A673 (cell line): Measurements from ENCODE around the gene CDK15. TPM values are rescaled to one million over a fixed set of nuclear protein-coding genes. Genes with fewer than 3 reads are reported as not detected.

Experiments used
- BruUV-seq: library from RNA; stranded (reverse); fragments of 400-500 nt; replicated peaks from 2 replicates; lab custom pipeline; 2021; lab: Mats Ljungman, UMichigan
- CTCF ChIA-PET: fragments of 300-600 bp; sonication (Branson Sonifier 250); formaldehyde crosslinking; loops from one replicate; lab custom pipeline; 2022; ENCODE audit warnings: antibody characterized with exemption; lab: Charles Lee
- POLR2A ChIA-PET: fragments of 300-600 bp; sonication (Branson Sonifier 250); formaldehyde crosslinking; loops from one replicate; lab custom pipeline; 2022; ENCODE audit warnings: antibody characterized with exemption; ENCODE audit not compliant: low non-redundant PET; lab: Charles Lee
- DNase-seq: peaks from one replicate; pipeline ENCODE4 v3.0.0-alpha.2; 2015; ENCODE audit warnings: low spot score
- H3K27ac ChIP-seq: fragments of 200-600 bp; sonication (generic); 2 replicates; pipeline ENCODE4 v1.5.1; 2016; ENCODE audit warnings: mixed run types, low read depth, mild to moderate bottlenecking, mixed read lengths, antibody characterized with exemption, low read length; ENCODE audit not compliant: poor library complexity, severe bottlenecking
- H3K27me3 ChIP-seq: fragments of 200-600 bp; sonication (generic); replicated peaks from 2 replicates; pipeline ENCODE4 v1.6.1; 2017; ENCODE audit warnings: mixed run types, low read depth, mild to moderate bottlenecking, mixed read lengths, antibody characterized with exemption, low read length; ENCODE audit not compliant: insufficient read depth, poor library complexity
- H3K36me3 ChIP-seq: fragments of 200-600 bp; sonication (generic); 2 replicates; pipeline ENCODE4 v1.6.1; 2016; ENCODE audit warnings: mixed run types, mild to moderate bottlenecking, mixed read lengths, antibody characterized with exemption, low read length; ENCODE audit not compliant: insufficient read depth, poor library complexity, severe bottlenecking
- H3K4me1 ChIP-seq: fragments of 200-600 bp; sonication (generic); 2 replicates; pipeline ENCODE4 v1.6.1; 2017; ENCODE audit warnings: mixed run types, mild to moderate bottlenecking, mixed read lengths, antibody characterized with exemption, low read length; ENCODE audit not compliant: insufficient read depth, poor library complexity, severe bottlenecking
- H3K4me3 ChIP-seq: fragments of 200-600 bp; sonication (generic); 2 replicates; pipeline ENCODE4 v1.5.1; 2016; ENCODE audit warnings: low read depth, mixed run types, mild to moderate bottlenecking, mixed read lengths, low read length; ENCODE audit not compliant: poor library complexity, severe bottlenecking
- H3K9me3 ChIP-seq: fragments of 200-600 bp; sonication (generic); 2 replicates; pipeline ENCODE4 v1.6.1; 2016; ENCODE audit warnings: mixed run types, low read depth, mild to moderate bottlenecking, mixed read lengths, antibody characterized with exemption, low read length; ENCODE audit not compliant: poor library complexity, severe bottlenecking
- EZH2 ChIP-seq: fragments of 200-600 bp; sonication (generic); IDR thresholded peaks from 2 replicates; pipeline ENCODE4 v1.6.1; 2017; ENCODE audit warnings: borderline replicate concordance, low read depth, mild to moderate bottlenecking, mixed read lengths, antibody characterized with exemption, low read length; ENCODE audit not compliant: poor library complexity, severe bottlenecking
- intact Hi-C: fragments of 100-400 bp; cut with micrococcal nuclease; formaldehyde crosslinking; loops from one replicate; pipeline ENCODE4 v1.10.0; 2022; ENCODE audit not compliant: unreplicated experiment
- total RNA-seq: library from RNA; stranded (reverse); gene quantifications from 2 replicates; pipeline ENCODE4 v1.2.3, GENCODE V29; 2021
- TF ChIP-seq, protein P1 (sequence below): fragments of 300-800, 200-600 bp; sonication (generic); conservative IDR thresholded peaks from 2 replicates; pipeline ENCODE4 v1.5.1; 2017; ENCODE audit warnings: low read depth, mild to moderate bottlenecking, antibody characterized with exemption, low read length, moderate library complexity, mixed read lengths

The CDK15 gene
- total RNA-seq, 1 experiment from 2014 or later, result 0.11 TPM

DNA sequence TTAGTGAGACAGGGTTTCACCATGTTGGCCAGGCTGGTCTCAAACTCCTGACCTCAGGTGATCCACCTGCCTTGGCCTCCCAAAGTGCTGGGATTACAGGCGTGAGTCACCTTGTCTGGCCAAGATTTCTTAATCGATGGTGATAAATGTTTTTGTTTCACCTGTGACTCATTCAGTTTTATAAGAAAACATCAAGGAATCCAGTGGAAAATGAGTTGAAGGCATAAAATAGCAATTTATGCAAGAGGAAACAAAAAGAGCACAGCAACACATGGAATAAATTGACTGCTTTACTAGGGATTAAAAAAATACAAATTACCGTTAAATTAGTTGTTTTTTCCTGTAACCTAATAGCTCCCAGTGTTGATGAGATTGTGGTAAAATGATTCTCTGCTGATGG, 80.2 kb downstream of the CDK15 start:
- POLR2A ChIA-PET, result no interaction called here
- CTCF ChIA-PET, result no interaction called here
- no peaks in the 10 kb centered on the region for H3K9me3 ChIP-seq
- no peak for TF ChIP-seq EZH2
- TF ChIP-seq, protein P1, sequence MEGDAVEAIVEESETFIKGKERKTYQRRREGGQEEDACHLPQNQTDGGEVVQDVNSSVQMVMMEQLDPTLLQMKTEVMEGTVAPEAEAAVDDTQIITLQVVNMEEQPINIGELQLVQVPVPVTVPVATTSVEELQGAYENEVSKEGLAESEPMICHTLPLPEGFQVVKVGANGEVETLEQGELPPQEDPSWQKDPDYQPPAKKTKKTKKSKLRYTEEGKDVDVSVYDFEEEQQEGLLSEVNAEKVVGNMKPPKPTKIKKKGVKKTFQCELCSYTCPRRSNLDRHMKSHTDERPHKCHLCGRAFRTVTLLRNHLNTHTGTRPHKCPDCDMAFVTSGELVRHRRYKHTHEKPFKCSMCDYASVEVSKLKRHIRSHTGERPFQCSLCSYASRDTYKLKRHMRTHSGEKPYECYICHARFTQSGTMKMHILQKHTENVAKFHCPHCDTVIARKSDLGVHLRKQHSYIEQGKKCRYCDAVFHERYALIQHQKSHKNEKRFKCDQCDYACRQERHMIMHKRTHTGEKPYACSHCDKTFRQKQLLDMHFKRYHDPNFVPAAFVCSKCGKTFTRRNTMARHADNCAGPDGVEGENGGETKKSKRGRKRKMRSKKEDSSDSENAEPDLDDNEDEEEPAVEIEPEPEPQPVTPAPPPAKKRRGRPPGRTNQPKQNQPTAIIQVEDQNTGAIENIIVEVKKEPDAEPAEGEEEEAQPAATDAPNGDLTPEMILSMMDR, result no peak
- no TSS peak for BruUV-seq
- peaks cover 78% of the 10 kb centered on the region for H3K4me1 ChIP-seq
- H3K27ac ChIP-seq, result no peak overlapping the region
- peak; percentile 63 for DNase-seq
- intact Hi-C loops, result loop anchor here (2.0 kb wide), 1 partner anchor 46 kb away; no protein-coding TSS in a partner anchor
- H3K27me3 ChIP-seq, result peaks cover 3% of the 10 kb centered on the region
- no peaks in the 10 kb centered on the region for H3K36me3 ChIP-seq
- H3K4me3 ChIP-seq, result no peak overlapping the region

DNA sequence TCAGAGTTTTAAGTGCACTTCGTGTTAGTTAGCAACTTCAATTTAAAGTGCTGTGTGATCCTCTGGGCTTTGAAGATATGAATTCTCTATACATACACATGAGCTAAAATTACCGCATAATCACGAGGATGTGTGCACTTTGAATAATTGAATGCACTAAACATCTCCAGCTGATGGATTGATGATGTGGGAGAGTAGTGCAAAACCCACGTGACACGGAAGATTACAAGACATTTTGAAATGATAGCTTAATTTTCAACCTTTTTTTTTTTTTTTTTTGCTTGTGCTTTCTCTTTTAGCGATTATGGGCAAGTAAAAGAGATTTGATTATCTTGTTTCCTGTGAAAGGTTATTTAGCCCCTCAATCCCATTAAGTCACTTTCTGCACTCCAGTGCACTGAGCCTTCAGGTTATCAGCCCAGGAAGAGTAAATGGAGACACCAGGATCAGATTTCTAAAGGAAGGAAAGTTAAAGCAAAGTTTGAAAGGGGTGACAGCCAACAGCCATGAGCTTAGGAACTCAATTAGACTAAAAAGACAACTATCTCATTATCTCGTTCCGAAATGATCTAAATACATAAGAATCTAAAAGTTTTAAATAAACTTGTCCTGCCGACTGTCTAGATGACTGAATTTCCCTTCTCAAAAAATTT, 81.6 kb downstream of the CDK15 start:
- ChIA-PET POLR2A (interaction anchor here (0.7 to 0.9 kb wide), 3 partner anchors 25 to 742 kb away, joined by 3 to 5 read pairs (median 3); no protein-coding TSS in a partner anchor), CTCF (interaction anchor here (0.6 to 0.8 kb wide), 2 partner anchors 27 to 290 kb away, joined by 3 to 7 read pairs; no protein-coding TSS in a partner anchor)
- BruUV-seq, result no TSS peak

GRCh38 chr2:201888426-201888800, 82.1 kb downstream of the CDK15 start:
- intact Hi-C loops, result no loop called here
- H3K9me3 ChIP-seq, result no peaks in the 10 kb centered on the region
- peaks cover 3% of the 10 kb centered on the region for H3K27me3 ChIP-seq
- no peak for DNase-seq
- ChIA-PET POLR2A (interaction anchor here (0.9 kb wide), 1 partner anchor 25 kb away, joined by 3 read pairs; no protein-coding TSS in a partner anchor), CTCF (interaction anchor here (0.8 kb wide), 1 partner anchor 289 kb away, joined by 3 read pairs; no protein-coding TSS in a partner anchor)
- BruUV-seq, result no TSS peak
- no peak overlapping the region for H3K27ac ChIP-seq
- H3K36me3 ChIP-seq, result no peaks in the 10 kb centered on the region
- peak overlapping the region; percentile 29 for H3K4me3 ChIP-seq
- H3K4me1 ChIP-seq, result peaks cover 75% of the 10 kb centered on the region
- TF ChIP-seq EZH2, result no peak
- TF ChIP-seq, protein P1, result no peak

More for the DNA sequence above, 81.6 kb downstream of the CDK15 start:
- DNase-seq, result peak; percentile 90
- peak overlapping the region; percentile 29 for H3K4me3 ChIP-seq
- H3K27me3 ChIP-seq, result peaks cover 3% of the 10 kb centered on the region
- no peaks in the 10 kb centered on the region for H3K36me3 ChIP-seq
- no peaks in the 10 kb centered on the region for H3K9me3 ChIP-seq
- H3K4me1 ChIP-seq, result peaks cover 75% of the 10 kb centered on the region
- no peak for TF ChIP-seq EZH2
- TF ChIP-seq, protein P1, result no peak
- intact Hi-C loops, result loop anchor here (2.0 kb wide), 1 partner anchor 45 kb away; no protein-coding TSS in a partner anchor
- H3K27ac ChIP-seq, result no peak overlapping the region
